ENCODE data around the gene ZMIZ1. TPM values are rescaled to one million over a fixed set of nuclear protein-coding genes. Genes with fewer than 3 reads are reported as not detected.

Gene ZMIZ1
- total RNA-seq, 4 donors from 2014 or later: 65.5 to 88.2 (median 69.3) TPM

- Histone ChIP-seq H3K4me3 (no peak overlapping the region), H3K27ac (no peak overlapping the region), H3K27me3 (no peaks in the 10 kb centered on the region), H3K9me3 (no peaks in the 10 kb centered on the region), H3K36me3 (peaks cover 0 to 28% (median 5%) of the 10 kb centered on the region in 3 donors), H3K4me1 (peaks cover 0 to 48% (median 16%) of the 10 kb centered on the region in 4 donors)
- 65 to 74% methylated on average over 5 of the region's 5 CpGs for WGBS, 2 donors
- DNase-seq (ENCODE audit: low spot score in 2 of 2): no peak
- TF ChIP-seq EP300 (IDR thresholded peaks at IDR 0.05): no peak
- no peak for TF ChIP-seq CTCF (IDR thresholded peaks at IDR 0.05)
- TF ChIP-seq POLR2A (IDR thresholded peaks at IDR 0.05): no peak
These were observed 160.3 kb downstream of the ZMIZ1 start for GRCh38 chr10:79229071-79229541.

- H3K36me3 ChIP-seq: peaks cover 0 to 28% (median 5%) of the 10 kb centered on the region in 3 donors
- DNase-seq (ENCODE audit: low spot score in 2 of 2): no peak
- TF ChIP-seq POLR2A (IDR thresholded peaks at IDR 0.05) (no peak), CTCF (IDR thresholded peaks at IDR 0.05) (no peak), EP300 (IDR thresholded peaks at IDR 0.05) (no peak)
- peak overlapping the region in 1 of 4 donors; percentile 43 for H3K27ac ChIP-seq
- no peaks in the 10 kb centered on the region for H3K9me3 ChIP-seq
- H3K4me1 ChIP-seq: peaks cover 0 to 44% (median 13%) of the 10 kb centered on the region in 4 donors
- no peak overlapping the region for H3K4me3 ChIP-seq
- no peaks in the 10 kb centered on the region for H3K27me3 ChIP-seq
- WGBS, 2 donors: 46 to 47% methylated on average over 11 to 12 of the region's 12 CpGs
These were observed 161.1 kb downstream of the ZMIZ1 start for GRCh38 chr10:79229830-79230327.

GRCh38 chr10:79230328-79230830, 161.6 kb downstream of the ZMIZ1 start:
- Histone ChIP-seq H3K4me3 (no peak overlapping the region), H3K27ac (peak overlapping the region in 1 of 4 donors; percentile 43), H3K9me3 (no peaks in the 10 kb centered on the region), H3K4me1 (peaks cover 0 to 46% (median 13%) of the 10 kb centered on the region in 4 donors), H3K27me3 (no peaks in the 10 kb centered on the region), H3K36me3 (peaks cover 0 to 28% (median 5%) of the 10 kb centered on the region in 3 donors)
- DNase-seq (ENCODE audit: low spot score in 2 of 2): no peak
- 50 to 56% methylated on average over 16 of the region's 16 CpGs for WGBS, 2 donors
- TF ChIP-seq CTCF (IDR thresholded peaks at IDR 0.05) (no peak), EP300 (IDR thresholded peaks at IDR 0.05) (no peak), POLR2A (IDR thresholded peaks at IDR 0.05) (no peak)

- H3K36me3 ChIP-seq: peaks cover 0 to 28% (median 5%) of the 10 kb centered on the region in 3 donors
- no peaks in the 10 kb centered on the region for H3K27me3 ChIP-seq
- peaks cover 0 to 51% (median 13%) of the 10 kb centered on the region in 4 donors for H3K4me1 ChIP-seq
- 88 to 91% methylated on average over 4 of the region's 4 CpGs for whole genome bisulfite sequencing, 2 donors
- TF ChIP-seq CTCF (IDR thresholded peaks at IDR 0.05) (no peak), POLR2A (IDR thresholded peaks at IDR 0.05) (no peak), EP300 (IDR thresholded peaks at IDR 0.05) (no peak)
- no peak for DNase-seq (ENCODE audit: low spot score in 2 of 2)
- no peak overlapping the region for H3K27ac ChIP-seq
- H3K4me3 ChIP-seq: no peak overlapping the region
- H3K9me3 ChIP-seq: no peaks in the 10 kb centered on the region
These were observed 162.1 kb downstream of the ZMIZ1 start for GRCh38 chr10:79230850-79231249.

GRCh38 chr10:79231908-79232307, 163.1 kb downstream of the ZMIZ1 start:
- no peaks in the 10 kb centered on the region for H3K9me3 ChIP-seq
- H3K36me3 ChIP-seq: peaks cover 0 to 33% (median 5%) of the 10 kb centered on the region in 3 donors
- no peak for TF ChIP-seq EP300 (IDR thresholded peaks at IDR 0.05)
- no peak for TF ChIP-seq POLR2A (IDR thresholded peaks at IDR 0.05)
- no peak for TF ChIP-seq CTCF (IDR thresholded peaks at IDR 0.05)
- no peaks in the 10 kb centered on the region for H3K27me3 ChIP-seq
- 80 to 91% methylated on average over 3 of the region's 3 CpGs for WGBS, 2 donors
- H3K4me1 ChIP-seq: peaks cover 0 to 62% (median 13%) of the 10 kb centered on the region in 4 donors
- no peak for DNase-seq (ENCODE audit: low spot score in 2 of 2)
- H3K27ac ChIP-seq: no peak overlapping the region
- H3K4me3 ChIP-seq: no peak overlapping the region
